ENCODE measurements around the gene ACSM2A.
"Not testable (repeated sequence)": the region's sequence is repeated elsewhere in the genome, so short reads cannot be mapped to it uniquely, and the experiment has no call there.

GRCh38 chr16:20483989-20484388 lies 32.7 kb downstream of the ACSM2A start:
- TF ChIP-seq, protein P1, sequence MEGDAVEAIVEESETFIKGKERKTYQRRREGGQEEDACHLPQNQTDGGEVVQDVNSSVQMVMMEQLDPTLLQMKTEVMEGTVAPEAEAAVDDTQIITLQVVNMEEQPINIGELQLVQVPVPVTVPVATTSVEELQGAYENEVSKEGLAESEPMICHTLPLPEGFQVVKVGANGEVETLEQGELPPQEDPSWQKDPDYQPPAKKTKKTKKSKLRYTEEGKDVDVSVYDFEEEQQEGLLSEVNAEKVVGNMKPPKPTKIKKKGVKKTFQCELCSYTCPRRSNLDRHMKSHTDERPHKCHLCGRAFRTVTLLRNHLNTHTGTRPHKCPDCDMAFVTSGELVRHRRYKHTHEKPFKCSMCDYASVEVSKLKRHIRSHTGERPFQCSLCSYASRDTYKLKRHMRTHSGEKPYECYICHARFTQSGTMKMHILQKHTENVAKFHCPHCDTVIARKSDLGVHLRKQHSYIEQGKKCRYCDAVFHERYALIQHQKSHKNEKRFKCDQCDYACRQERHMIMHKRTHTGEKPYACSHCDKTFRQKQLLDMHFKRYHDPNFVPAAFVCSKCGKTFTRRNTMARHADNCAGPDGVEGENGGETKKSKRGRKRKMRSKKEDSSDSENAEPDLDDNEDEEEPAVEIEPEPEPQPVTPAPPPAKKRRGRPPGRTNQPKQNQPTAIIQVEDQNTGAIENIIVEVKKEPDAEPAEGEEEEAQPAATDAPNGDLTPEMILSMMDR (conservative IDR thresholded peaks at IDR 0.05 in 1 of 2, IDR thresholded peaks at IDR 0.05 in 1 of 2; ENCODE audit: low read depth in 1 of 2, low read length in 2 of 2) = not testable (repeated sequence)
- not testable (repeated sequence) for TF ChIP-seq EZH2 (IDR thresholded peaks at IDR 0.05; ENCODE audit: low read length, missing control alignments)
